HL-60 (cell line): Measurements from ENCODE around the gene KLHL22.

ENCODE experiments used
- DNase-seq, 2 experiments: peaks; one replicate each; pipeline ENCODE4 v3.0.0-alpha.2; 2010 to 2020; ENCODE audit warnings: low read depth in 1 of 2, low spot score in 1 of 2
- H3K27ac ChIP-seq: fragments of 250-450 bp; sonication (Bioruptor Pico); replicated peaks from 2 replicates; pipeline ENCODE4 v1.5.1; 2020; ENCODE audit warnings: mild to moderate bottlenecking, moderate library complexity
- H3K27me3 ChIP-seq: fragments of 250-450 bp; sonication (Bioruptor Pico); 2 replicates; pipeline ENCODE4 v1.5.1; 2021; ENCODE audit warnings: mild to moderate bottlenecking, moderate library complexity; ENCODE audit not compliant: insufficient read depth, poor library complexity, severe bottlenecking
- H3K4me3 ChIP-seq: replicated peaks from 2 replicates; pipeline ENCODE4 v1.5.1; 2011; ENCODE audit warnings: mild to moderate bottlenecking, control low read depth, low read length; ENCODE audit not compliant: insufficient read depth
- CTCF ChIP-seq: IDR thresholded peaks from one replicate; pipeline ENCODE4 v1.5.1; 2011; ENCODE audit warnings: low read length, control low read depth, inconsistent platforms; ENCODE audit not compliant: insufficient read depth
- GABPA ChIP-seq: IDR thresholded peaks from 2 replicates; pipeline ENCODE4 v1.6.1; 2012; ENCODE audit warnings: low read depth
- POLR2AphosphoS5 ChIP-seq: IDR thresholded peaks from 2 replicates; pipeline ENCODE4 v1.6.1; 2012; ENCODE audit warnings: low read depth
- REST ChIP-seq: IDR thresholded peaks from 2 replicates; pipeline ENCODE4 v1.6.1; 2012; ENCODE audit warnings: low read depth; ENCODE audit not compliant: insufficient replicate concordance
- SPI1 ChIP-seq: IDR thresholded peaks from 2 replicates; pipeline ENCODE4 v1.6.1; 2012; ENCODE audit warnings: low read depth, mild to moderate bottlenecking, borderline replicate concordance

KLHL22 gene

GRCh38 chr22:20457506-20458240 lies 37.9 kb downstream of the KLHL22 start:
- Histone ChIP-seq H3K27me3 (no peaks in the 10 kb centered on the region), H3K27ac (no peak overlapping the region), H3K4me3 (no peak overlapping the region)
- TF ChIP-seq SPI1: no peak
- TF ChIP-seq REST: no peak
- TF ChIP-seq GABPA: no peak
- TF ChIP-seq POLR2AphosphoS5: no peak
- TF ChIP-seq CTCF: no peak
- DNase-seq: no peak

- no peak overlapping the region for H3K27ac ChIP-seq
- H3K27me3 ChIP-seq: no peaks in the 10 kb centered on the region
- no peak for DNase-seq
- H3K4me3 ChIP-seq: no peak overlapping the region
- TF ChIP-seq POLR2AphosphoS5: no peak
- TF ChIP-seq REST: no peak
- TF ChIP-seq CTCF: no peak
- no peak for TF ChIP-seq GABPA
These were observed 38.9 kb downstream of the KLHL22 start for GRCh38 chr22:20456722-20457076.

- no peak overlapping the region for H3K4me3 ChIP-seq
- TF ChIP-seq CTCF (peak; percentile 93), POLR2AphosphoS5 (no peak)
- peak; percentile 72 to 81 for DNase-seq
- no peak overlapping the region for H3K27ac ChIP-seq
- no peaks in the 10 kb centered on the region for H3K27me3 ChIP-seq
These were observed 39.4 kb downstream of the KLHL22 start for GRCh38 chr22:20456064-20456721.

- Histone ChIP-seq H3K27ac (no peak overlapping the region), H3K4me3 (no peak overlapping the region), H3K27me3 (no peaks in the 10 kb centered on the region)
- no peak for TF ChIP-seq REST
- TF ChIP-seq GABPA: no peak
- no peak for TF ChIP-seq POLR2AphosphoS5
- TF ChIP-seq CTCF: no peak
- no peak for TF ChIP-seq SPI1
- no peak for DNase-seq
These were observed 39.9 kb downstream of the KLHL22 start for GRCh38 chr22:20455709-20456063.
